Measurements from ENCODE around the gene NSMCE1. TPM values are rescaled to one million over a fixed set of nuclear protein-coding genes. Genes with fewer than 3 reads are reported as not detected.
A peak's percentile ranks its signal among the peaks of the same experiment; 100 is the strongest.

The NSMCE1 gene
- total RNA-seq, 1 donor from 2014 or later = 33.3 TPM

DNA sequence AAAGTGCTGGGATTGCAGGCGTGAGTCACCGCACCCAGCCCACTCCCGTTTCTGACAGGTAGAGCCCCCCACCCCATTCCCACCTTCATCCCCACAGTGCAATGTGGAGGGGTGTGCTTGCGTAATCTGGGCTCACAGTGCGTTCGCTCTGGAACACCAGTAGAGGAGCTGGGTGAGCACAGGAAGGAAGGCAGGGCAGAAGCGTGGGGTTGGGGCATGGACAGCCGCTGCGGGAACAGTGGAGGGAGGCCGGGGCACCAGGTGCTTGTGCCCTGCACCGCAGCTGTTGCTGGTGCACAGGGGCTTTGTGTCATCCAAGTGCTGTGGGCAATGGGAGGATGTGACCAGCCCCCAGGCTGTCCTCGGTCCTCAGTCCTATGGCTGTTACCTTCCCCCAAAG lies 40.5 kb downstream of the NSMCE1 start:
- no peak overlapping the region for H3K4me3 Mint-ChIP-seq
- no peaks in the 10 kb centered on the region for H3K36me3 Mint-ChIP-seq
- no peaks in the 10 kb centered on the region for H3K27me3 Mint-ChIP-seq
- DNase-seq (ENCODE audit: extremely low spot score, unreplicated experiment) = no peak
- TF ChIP-seq, protein P1, sequence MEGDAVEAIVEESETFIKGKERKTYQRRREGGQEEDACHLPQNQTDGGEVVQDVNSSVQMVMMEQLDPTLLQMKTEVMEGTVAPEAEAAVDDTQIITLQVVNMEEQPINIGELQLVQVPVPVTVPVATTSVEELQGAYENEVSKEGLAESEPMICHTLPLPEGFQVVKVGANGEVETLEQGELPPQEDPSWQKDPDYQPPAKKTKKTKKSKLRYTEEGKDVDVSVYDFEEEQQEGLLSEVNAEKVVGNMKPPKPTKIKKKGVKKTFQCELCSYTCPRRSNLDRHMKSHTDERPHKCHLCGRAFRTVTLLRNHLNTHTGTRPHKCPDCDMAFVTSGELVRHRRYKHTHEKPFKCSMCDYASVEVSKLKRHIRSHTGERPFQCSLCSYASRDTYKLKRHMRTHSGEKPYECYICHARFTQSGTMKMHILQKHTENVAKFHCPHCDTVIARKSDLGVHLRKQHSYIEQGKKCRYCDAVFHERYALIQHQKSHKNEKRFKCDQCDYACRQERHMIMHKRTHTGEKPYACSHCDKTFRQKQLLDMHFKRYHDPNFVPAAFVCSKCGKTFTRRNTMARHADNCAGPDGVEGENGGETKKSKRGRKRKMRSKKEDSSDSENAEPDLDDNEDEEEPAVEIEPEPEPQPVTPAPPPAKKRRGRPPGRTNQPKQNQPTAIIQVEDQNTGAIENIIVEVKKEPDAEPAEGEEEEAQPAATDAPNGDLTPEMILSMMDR (conservative IDR thresholded peaks at IDR 0.05) = no peak
- no peak overlapping the region for H3K27ac Mint-ChIP-seq
- no peaks in the 10 kb centered on the region for H3K9me3 Mint-ChIP-seq
- H3K4me1 Mint-ChIP-seq (ENCODE audit: unreplicated experiment) = peaks cover 7% of the 10 kb centered on the region

DNA sequence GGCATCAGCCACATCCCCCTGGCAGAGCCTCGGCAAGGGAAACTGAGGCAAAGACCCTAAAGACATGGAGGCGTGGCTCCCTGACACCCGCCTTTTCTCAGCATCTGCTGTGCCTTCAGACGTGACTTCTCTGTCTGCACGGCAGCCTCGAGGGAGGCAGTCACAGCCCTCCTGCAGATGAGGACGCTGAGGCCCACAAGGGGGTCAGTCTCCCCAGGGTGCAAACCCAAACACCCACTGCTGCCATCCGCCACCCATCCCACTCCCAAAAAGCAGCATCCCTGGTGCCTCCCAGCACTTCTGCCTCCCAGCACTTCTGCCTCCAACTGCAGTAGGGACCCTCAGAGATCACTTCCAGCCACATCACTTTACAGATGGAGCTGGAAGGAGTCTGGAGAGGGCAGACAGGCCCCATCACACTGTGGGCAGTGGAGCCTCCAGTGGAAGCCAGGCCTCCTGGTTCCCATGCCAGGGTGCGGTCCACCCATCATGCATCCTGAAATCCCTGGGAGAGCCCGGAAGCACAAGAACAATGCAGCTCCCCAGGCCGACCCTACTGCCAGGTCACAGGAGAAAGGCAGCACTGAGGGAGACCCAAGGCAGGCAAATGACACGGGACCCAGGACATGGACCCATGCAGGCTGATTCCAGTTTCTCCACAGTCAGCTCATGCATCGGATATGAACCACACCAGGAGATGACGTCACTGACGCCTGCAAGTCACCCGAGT lies 41.4 kb downstream of the NSMCE1 start:
- H3K4me1 Mint-ChIP-seq (ENCODE audit: unreplicated experiment) = peaks cover 12% of the 10 kb centered on the region
- DNase-seq (ENCODE audit: extremely low spot score, unreplicated experiment) = no peak
- no peaks in the 10 kb centered on the region for H3K9me3 Mint-ChIP-seq
- no peaks in the 10 kb centered on the region for H3K27me3 Mint-ChIP-seq
- no peak overlapping the region for H3K27ac Mint-ChIP-seq
- no peaks in the 10 kb centered on the region for H3K36me3 Mint-ChIP-seq
- TF ChIP-seq, protein P1 (conservative IDR thresholded peaks at IDR 0.05) = no peak
- no peak overlapping the region for H3K4me3 Mint-ChIP-seq

DNA sequence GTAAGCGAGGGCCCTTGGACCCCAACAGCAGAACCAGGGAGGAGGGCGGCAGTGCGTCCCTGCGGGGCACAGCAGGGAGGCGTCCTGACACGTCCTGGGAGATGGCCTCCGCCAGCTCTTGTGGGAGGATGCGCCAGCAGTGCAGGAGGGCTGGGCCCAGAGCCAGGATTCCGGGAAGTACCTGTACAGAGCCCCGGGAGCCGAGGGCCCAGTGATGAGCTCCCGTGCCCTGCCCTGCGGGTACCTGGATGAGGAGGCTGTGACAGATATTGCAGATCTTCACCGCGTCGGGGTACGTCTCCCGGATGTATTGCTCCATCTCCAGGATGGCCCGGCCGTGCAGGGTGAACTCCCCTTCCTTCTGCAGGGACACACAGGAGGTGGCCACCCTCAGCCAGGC lies 42.1 kb downstream of the NSMCE1 start:
- no peak for DNase-seq (ENCODE audit: extremely low spot score, unreplicated experiment)
- Mint-ChIP-seq H3K27me3 (no peaks in the 10 kb centered on the region), H3K36me3 (no peaks in the 10 kb centered on the region), H3K4me3 (no peak overlapping the region), H3K27ac (no peak overlapping the region), H3K4me1 (ENCODE audit: unreplicated experiment) (peaks cover 16% of the 10 kb centered on the region), H3K9me3 (no peaks in the 10 kb centered on the region)
- TF ChIP-seq, protein P1 (conservative IDR thresholded peaks at IDR 0.05) = no peak

DNA sequence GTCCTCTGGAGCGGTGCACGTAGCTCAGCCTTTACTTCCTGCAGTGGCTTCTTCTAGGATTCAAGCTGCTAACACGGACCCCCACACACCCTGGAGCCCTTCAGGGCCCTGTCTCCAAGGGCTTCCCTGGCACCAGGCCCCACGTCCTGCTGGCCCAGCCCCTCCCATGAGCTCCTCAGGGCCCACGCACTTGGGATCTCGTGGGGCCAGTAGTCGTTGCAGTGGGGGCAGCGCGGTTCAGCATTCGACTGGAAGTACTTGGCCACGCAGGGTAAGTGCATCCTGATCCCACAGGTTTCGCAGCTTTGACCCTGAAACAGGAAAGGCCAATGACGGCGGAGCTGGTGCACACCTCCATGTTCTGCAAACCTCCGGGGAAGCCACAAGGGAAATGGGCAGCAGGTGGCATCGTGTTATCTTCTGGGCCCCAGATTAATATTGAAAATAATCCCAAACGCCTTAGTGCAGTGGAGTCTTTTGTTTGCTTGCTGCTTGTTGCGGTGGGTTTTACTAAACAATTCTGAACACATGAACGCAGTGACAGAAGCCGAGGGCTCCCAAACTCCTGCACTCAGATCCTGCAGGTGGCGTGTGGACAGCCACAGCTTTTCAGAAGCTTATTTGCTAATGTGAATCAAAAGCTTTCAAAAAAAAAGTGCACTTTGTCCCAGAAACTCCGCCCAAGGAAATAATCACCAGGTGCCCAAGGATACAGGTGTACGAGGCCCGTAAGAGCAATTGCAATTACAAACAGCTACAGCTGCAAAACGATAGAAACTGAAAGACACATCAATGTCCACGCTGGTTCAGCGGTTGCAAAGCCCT lies 42.8 kb downstream of the NSMCE1 start:
- Mint-ChIP-seq H3K4me1 (ENCODE audit: unreplicated experiment) (peaks cover 16% of the 10 kb centered on the region), H3K36me3 (no peaks in the 10 kb centered on the region), H3K27ac (no peak overlapping the region), H3K4me3 (peak overlapping the region; percentile 39), H3K27me3 (no peaks in the 10 kb centered on the region), H3K9me3 (no peaks in the 10 kb centered on the region)
- no peak for DNase-seq (ENCODE audit: extremely low spot score, unreplicated experiment)
- TF ChIP-seq, protein P1 (conservative IDR thresholded peaks at IDR 0.05) = no peak

DNA sequence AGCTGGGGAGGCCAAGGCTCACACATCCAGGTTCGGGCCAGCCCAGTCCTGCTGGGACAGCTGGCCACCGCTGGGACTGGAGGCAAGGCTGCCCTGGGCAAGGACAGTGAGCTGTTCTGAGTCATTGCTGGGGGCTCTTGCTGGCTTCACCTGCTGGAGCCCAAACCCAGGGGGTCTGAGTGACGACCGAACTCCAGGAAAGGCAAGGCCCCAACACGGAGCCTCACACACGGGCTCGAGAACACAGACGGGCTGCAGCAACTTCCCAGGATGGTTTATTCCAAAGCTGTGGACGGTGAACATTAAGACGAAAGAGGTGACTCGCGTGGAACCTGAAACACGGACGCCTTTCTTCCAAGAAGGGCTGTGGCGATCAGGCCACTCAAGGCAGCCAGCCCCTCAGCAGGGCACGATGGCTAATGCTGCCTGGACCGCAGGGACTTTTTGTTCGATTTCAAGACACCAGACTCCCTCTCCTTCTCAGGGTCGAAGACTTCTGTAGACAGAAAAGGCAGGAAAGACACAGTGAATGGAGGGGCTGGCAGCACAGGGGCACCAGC lies 43.8 kb downstream of the NSMCE1 start:
- TF ChIP-seq, protein P1 (conservative IDR thresholded peaks at IDR 0.05) = no peak
- H3K27ac Mint-ChIP-seq = no peak overlapping the region
- H3K36me3 Mint-ChIP-seq = no peaks in the 10 kb centered on the region
- H3K4me3 Mint-ChIP-seq = no peak overlapping the region
- H3K4me1 Mint-ChIP-seq (ENCODE audit: unreplicated experiment) = peaks cover 16% of the 10 kb centered on the region
- H3K9me3 Mint-ChIP-seq = no peaks in the 10 kb centered on the region
- H3K27me3 Mint-ChIP-seq = no peaks in the 10 kb centered on the region
- no peak for DNase-seq (ENCODE audit: extremely low spot score, unreplicated experiment)
